HG03064 (cell line): ENCODE data around the gene SAP30BP.

Experiments
- ATAC-seq: cut with Tn5 transposase; IDR thresholded peaks from one replicate; pipeline ENCODE4 v1.9.1; 2021; ENCODE audit warnings: low read depth; ENCODE audit not compliant: unreplicated experiment

The SAP30BP gene

GRCh38 chr17:75733471-75733870, 66.3 kb downstream of the SAP30BP start:
- ATAC-seq = no peak

GRCh38 chr17:75734674-75735294, 67.6 kb downstream of the SAP30BP start:
- no peak for ATAC-seq

GRCh38 chr17:75736173-75736835, 69.2 kb downstream of the SAP30BP start:
- ATAC-seq = no peak

- no peak for ATAC-seq
Observed at GRCh38 chr17:75737133-75737962, 70.2 kb downstream of the SAP30BP start.

GRCh38 chr17:75738218-75738802, 71.2 kb downstream of the SAP30BP start:
- no peak for ATAC-seq

GRCh38 chr17:75739174-75739573, 72.0 kb downstream of the SAP30BP start:
- ATAC-seq = no peak

GRCh38 chr17:75739801-75740200, 72.7 kb downstream of the SAP30BP start:
- no peak for ATAC-seq

- no peak for ATAC-seq
Observed at GRCh38 chr17:75740215-75740614, 73.1 kb downstream of the SAP30BP start.

- no peak for ATAC-seq
Observed at GRCh38 chr17:75740631-75741077, 73.5 kb downstream of the SAP30BP start.

GRCh38 chr17:75742337-75742736, 75.2 kb downstream of the SAP30BP start:
- no peak for ATAC-seq

- ATAC-seq = no peak
Observed at GRCh38 chr17:75743625-75744206, 76.6 kb downstream of the SAP30BP start.

GRCh38 chr17:75748706-75749105, 81.6 kb downstream of the SAP30BP start:
- ATAC-seq = no peak

GRCh38 chr17:75749545-75750389, 82.6 kb downstream of the SAP30BP start:
- ATAC-seq = no peak

- ATAC-seq = no peak
Observed at GRCh38 chr17:75750661-75751423, 83.7 kb downstream of the SAP30BP start.

- no peak for ATAC-seq
Observed at GRCh38 chr17:75751676-75752404, 84.7 kb downstream of the SAP30BP start.

GRCh38 chr17:75752405-75752709, 85.2 kb downstream of the SAP30BP start:
- ATAC-seq = no peak

- no peak for ATAC-seq
Observed at GRCh38 chr17:75752802-75753513, 85.8 kb downstream of the SAP30BP start.
